ENCODE measurements around the gene PSD. TPM values are rescaled to one million over a fixed set of nuclear protein-coding genes. Genes with fewer than 3 reads are reported as not detected.
A peak's percentile ranks its signal among the peaks of the same experiment; 100 is the strongest.

Gene PSD
- total and polyA plus RNA-seq, 3 donors from 2014 or later: 17.7 to 22.7 (median 22.0) TPM

DNA sequence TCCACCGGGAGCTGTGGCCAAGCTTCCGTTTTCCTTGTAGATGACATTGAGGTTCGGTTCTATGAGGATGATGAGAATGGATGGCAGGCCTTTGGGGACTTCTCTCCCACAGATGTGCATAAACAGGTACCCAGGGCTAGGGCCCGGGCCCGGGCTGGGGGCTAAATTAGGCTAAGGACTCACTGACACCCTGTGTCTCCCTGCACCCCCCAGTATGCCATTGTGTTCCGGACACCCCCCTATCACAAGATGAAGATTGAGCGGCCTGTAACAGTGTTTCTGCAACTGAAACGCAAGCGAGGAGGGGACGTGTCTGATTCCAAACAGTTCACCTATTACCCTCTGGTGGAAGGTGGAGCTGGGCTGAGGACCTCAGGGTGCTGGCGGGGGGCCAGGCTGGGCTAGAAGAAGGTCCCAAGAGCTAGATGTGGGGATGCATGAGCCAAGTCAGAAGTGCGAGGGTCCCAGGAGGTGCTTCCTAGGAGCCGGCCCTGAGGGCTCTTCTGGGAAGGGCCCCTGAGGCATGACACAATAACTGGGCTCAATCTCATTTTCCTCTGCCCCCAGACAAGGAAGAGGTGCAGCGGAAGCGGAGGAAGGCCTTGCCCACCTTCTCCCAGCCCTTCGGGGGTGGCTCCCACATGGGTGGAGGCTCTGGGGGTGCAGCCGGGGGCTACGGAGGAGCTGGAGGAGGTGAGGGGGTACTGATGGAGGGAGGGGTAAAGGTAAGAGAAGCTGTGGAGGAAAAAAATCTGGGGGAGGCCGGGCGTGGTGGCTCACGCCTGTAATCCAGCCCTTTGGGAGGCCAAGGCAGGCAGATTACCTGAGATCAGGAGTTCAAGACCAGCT, 20.2 kb downstream of the PSD start:
- no peaks in the 10 kb centered on the region for H3K9me3 ChIP-seq
- no peak for DNase-seq
- no peaks in the 10 kb centered on the region for H3K36me3 ChIP-seq (ENCODE audit: low read depth, missing control alignments)
- WGBS, 2 donors: 80% methylated on average over 20 to 21 of the region's 21 CpGs
- no peak overlapping the region for H3K4me3 ChIP-seq
- H3K4me1 ChIP-seq: peaks cover 18% of the 10 kb centered on the region
- no peaks in the 10 kb centered on the region for H3K27me3 ChIP-seq
- intact Hi-C loops (cut with DNase I; ENCODE audit: low total_unique reads): no loop called here
- peak overlapping the region; percentile 84 to 86 for H3K27ac ChIP-seq
- TF ChIP-seq, protein P1, sequence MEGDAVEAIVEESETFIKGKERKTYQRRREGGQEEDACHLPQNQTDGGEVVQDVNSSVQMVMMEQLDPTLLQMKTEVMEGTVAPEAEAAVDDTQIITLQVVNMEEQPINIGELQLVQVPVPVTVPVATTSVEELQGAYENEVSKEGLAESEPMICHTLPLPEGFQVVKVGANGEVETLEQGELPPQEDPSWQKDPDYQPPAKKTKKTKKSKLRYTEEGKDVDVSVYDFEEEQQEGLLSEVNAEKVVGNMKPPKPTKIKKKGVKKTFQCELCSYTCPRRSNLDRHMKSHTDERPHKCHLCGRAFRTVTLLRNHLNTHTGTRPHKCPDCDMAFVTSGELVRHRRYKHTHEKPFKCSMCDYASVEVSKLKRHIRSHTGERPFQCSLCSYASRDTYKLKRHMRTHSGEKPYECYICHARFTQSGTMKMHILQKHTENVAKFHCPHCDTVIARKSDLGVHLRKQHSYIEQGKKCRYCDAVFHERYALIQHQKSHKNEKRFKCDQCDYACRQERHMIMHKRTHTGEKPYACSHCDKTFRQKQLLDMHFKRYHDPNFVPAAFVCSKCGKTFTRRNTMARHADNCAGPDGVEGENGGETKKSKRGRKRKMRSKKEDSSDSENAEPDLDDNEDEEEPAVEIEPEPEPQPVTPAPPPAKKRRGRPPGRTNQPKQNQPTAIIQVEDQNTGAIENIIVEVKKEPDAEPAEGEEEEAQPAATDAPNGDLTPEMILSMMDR (IDR thresholded peaks at IDR 0.05): no peak
- no peak for TF ChIP-seq POLR2A (IDR thresholded peaks at IDR 0.05)

DNA sequence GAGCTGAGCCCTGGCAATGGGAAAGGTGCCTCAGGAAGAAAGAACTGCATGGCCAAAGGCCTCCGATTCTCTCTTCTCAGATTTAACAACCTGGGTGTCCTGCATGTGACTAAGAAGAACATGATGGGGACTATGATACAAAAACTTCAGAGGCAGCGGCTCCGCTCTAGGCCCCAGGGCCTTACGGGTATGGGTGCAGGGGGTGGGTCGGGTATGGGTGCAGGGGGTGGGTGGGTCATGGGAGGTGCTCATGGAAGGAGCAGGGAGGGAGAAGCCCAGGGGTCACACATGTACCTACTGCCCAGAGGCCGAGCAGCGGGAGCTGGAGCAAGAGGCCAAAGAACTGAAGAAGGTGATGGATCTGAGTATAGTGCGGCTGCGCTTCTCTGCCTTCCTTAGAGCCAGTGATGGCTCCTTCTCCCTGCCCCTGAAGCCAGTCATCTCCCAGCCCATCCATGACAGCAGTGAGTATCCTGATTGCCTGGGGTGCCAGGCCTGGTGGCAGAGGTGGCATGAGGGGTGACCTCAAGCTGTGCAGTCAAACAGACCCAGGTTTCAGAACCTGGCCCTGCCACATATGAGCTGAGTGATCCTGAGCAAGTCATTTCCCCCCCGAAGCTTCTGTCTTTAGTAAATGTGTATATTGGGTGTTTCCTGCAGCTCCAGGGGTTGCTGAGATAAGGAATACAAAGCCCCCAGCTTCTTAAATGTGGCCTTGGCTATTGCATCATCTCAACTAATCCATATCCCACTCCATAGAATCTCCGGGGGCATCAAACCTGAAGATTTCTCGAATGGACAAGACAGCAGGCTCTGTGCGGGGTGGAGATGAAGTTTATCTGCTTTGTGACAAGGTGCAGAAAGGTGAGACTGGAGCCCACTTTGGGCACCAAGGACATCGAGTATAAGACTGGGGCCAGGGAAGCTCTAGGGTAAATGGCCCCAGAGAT, 21.1 kb downstream of the PSD start:
- no peaks in the 10 kb centered on the region for H3K27me3 ChIP-seq
- H3K4me1 ChIP-seq: peaks cover 18% of the 10 kb centered on the region
- intact Hi-C loops (cut with DNase I; ENCODE audit: low total_unique reads): no loop called here
- no peaks in the 10 kb centered on the region for H3K36me3 ChIP-seq (ENCODE audit: low read depth, missing control alignments)
- H3K4me3 ChIP-seq: no peak overlapping the region
- WGBS, 2 donors: 88 to 95% methylated on average over 14 of the region's 14 CpGs
- no peak overlapping the region for H3K27ac ChIP-seq
- no peaks in the 10 kb centered on the region for H3K9me3 ChIP-seq
- DNase-seq: no peak
- TF ChIP-seq, protein P1 (IDR thresholded peaks at IDR 0.05): no peak
- TF ChIP-seq POLR2A (IDR thresholded peaks at IDR 0.05): no peak

DNA sequence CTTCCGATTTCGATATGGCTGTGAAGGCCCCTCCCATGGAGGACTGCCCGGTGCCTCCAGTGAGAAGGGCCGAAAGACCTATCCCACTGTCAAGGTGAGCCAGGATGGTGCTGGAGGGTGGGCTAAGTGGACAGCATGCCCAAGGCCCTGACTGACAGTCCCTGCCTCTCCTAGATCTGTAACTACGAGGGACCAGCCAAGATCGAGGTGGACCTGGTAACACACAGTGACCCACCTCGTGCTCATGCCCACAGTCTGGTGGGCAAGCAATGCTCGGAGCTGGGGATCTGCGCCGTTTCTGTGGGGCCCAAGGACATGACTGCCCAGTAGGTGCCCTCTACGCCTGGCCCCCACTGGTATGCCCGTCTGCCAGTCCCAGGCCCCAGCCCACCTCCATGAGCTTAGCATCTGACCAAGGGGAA, 21.8 kb downstream of the PSD start:
- Histone ChIP-seq H3K36me3 (ENCODE audit: low read depth, missing control alignments) (no peaks in the 10 kb centered on the region), H3K9me3 (no peaks in the 10 kb centered on the region), H3K4me3 (no peak overlapping the region), H3K27me3 (no peaks in the 10 kb centered on the region), H3K4me1 (peaks cover 18% of the 10 kb centered on the region), H3K27ac (no peak overlapping the region)
- DNase-seq: no peak
- intact Hi-C loops (cut with DNase I; ENCODE audit: low total_unique reads): no loop called here
- TF ChIP-seq, protein P1 (IDR thresholded peaks at IDR 0.05): no peak
- no peak for TF ChIP-seq POLR2A (IDR thresholded peaks at IDR 0.05)
- WGBS, 2 donors: 75 to 89% methylated on average over 4 to 12 of the region's 12 CpGs

DNA sequence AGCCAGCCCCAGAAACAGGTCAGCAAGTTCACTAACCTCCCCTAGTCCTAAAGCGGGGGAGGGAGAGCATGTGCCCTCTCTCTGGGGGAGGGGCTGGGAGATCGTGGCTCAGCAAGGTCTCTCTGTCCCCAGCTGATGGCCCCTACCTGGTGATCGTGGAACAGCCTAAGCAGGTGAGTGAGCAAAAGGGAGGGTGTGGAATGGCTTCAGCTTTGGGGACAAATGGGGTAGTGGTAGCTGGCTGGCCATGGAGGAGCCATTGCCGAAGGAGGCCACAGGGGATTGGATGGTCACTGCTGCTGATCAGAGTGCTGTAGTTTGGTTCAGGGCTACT, 22.3 kb downstream of the PSD start:
- Histone ChIP-seq H3K9me3 (no peaks in the 10 kb centered on the region), H3K36me3 (ENCODE audit: low read depth, missing control alignments) (no peaks in the 10 kb centered on the region), H3K27me3 (no peaks in the 10 kb centered on the region), H3K4me3 (peak overlapping the region in 1 of 2 donors; percentile 76), H3K27ac (peak overlapping the region; percentile 90 to 94), H3K4me1 (peaks cover 18% of the 10 kb centered on the region)
- DNase-seq: no peak
- intact Hi-C loops (cut with DNase I; ENCODE audit: low total_unique reads): no loop called here
- 45 to 56% methylated on average over 2 to 4 of the region's 4 CpGs for WGBS, 2 donors
- TF ChIP-seq, protein P1 (IDR thresholded peaks at IDR 0.05): no peak
- TF ChIP-seq POLR2A (IDR thresholded peaks at IDR 0.05): no peak
